MM.1S (cell line): ENCODE data around the gene RAI1.

Source experiments
- CTCF ChIP-seq: fragments of 300-600 bp; sonication (generic); IDR thresholded peaks from 2 replicates; pipeline ENCODE4 v1.5.1; 2016; ENCODE audit warnings: antibody characterized with exemption, low read length, mixed read lengths
- EZH2 ChIP-seq: fragments of 300-600 bp; sonication (generic); optimal IDR thresholded peaks from 2 replicates; pipeline ENCODE3; 2017; ENCODE audit warnings: low read depth, mild to moderate bottlenecking, antibody characterized with exemption, low read length, mixed read lengths

- TF ChIP-seq CTCF: no peak
- no peak for TF ChIP-seq EZH2
These were observed 1.1 kb downstream of the RAI1 start for GRCh38 chr17:17682293-17682736.
